SH-SY5Y (cell line): ENCODE results near the gene NEDD4L.

ENCODE experiments used
- GATA2 ChIP-seq: IDR thresholded peaks from 2 replicates; pipeline ENCODE4 v1.6.1; 2011; ENCODE audit warnings: mild to moderate bottlenecking, low read depth, low read length
- GATA3 ChIP-seq: IDR thresholded peaks from 2 replicates; pipeline ENCODE4 v1.6.1; 2011; ENCODE audit warnings: low read depth, mild to moderate bottlenecking, low read length, moderate library complexity

- TF ChIP-seq GATA2 (no peak), GATA3 (no peak)
These were observed 258.8 kb downstream of the NEDD4L start for GRCh38 chr18:58302811-58303210.
